Stimulated activated CD4-positive, alpha-beta T cell treated with anti-CD3 and anti-CD28 coated beads, Interleukin-1b, Interleukin-23, amount 100 ng/mL, for 24 hours (primary cell): Measurements from ENCODE around the gene MGLL.

Source experiments
- DNase-seq, 4 experiments: peaks; one replicate each; pipeline ENCODE4 v3.0.0-alpha.2; 2020; ENCODE audit warnings: low read depth in 4 of 4, low spot score in 1 of 4

The MGLL gene

DNA sequence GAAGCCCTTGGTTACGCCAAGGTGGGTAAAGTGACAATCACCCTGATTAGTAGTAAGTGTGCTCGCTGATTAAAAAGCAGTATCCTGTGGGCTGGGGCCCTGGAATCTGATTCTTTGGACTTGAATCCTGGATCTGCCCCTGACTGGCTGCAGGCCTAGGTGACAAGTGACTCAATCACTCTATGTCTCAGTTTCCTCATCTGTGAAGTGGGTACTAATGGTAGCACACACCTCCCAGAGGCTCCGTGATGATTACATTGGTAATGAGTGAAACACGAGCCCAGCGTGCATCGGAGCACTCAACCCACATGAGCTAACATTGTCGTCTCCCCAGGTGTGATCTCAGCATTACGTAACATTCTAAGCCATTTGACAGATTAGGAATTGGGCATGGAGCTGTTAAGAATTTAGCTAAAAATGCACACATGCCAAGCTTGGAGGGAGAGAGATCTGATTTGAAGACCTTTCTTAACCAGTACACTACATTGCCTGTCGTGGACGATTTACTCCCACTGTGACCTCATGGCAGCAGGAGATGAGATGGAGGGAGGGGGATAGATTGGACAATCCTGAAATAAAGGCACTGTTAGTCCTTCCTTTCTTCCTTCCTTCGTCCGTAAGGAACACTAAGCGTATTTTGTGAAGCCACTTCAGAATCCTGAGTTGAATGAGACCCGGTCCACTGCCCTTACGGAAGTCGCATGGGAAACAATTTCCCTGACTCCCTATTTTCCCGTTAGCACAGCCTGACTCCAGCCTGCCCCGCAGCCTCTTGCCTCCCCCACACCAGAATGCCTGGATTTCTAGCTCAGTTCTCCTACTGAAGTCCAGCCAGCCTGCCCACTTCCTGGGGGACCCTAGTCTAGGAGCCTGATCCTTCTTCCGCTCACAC is 32.1 kb downstream of the MGLL start:
- DNase-seq = no peak

DNA sequence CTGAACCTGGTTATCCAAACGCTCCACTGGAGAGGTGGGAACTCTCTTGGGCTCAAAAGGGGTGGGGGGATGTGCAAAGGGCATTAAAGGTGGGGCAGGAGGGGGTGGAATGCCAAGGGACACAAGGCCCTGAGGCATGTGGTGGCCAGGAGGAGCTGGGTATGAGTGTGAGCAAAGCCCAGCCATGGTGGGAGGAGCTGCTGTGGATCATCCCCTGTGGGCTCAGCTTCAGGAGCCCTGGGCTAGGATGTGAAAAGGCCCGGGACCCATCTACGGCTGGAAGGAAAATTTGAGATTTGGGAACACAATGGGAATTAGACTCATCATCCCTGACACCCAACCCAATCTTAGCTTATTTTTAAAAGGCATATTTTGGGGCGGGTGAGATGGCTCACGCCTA is 33.3 kb downstream of the MGLL start:
- no peak for DNase-seq

GRCh38 chr3:127788451-127788909 is 33.8 kb downstream of the MGLL start:
- no peak for DNase-seq

GRCh38 chr3:127787571-127788365 is 34.5 kb downstream of the MGLL start:
- DNase-seq = no peak

DNA sequence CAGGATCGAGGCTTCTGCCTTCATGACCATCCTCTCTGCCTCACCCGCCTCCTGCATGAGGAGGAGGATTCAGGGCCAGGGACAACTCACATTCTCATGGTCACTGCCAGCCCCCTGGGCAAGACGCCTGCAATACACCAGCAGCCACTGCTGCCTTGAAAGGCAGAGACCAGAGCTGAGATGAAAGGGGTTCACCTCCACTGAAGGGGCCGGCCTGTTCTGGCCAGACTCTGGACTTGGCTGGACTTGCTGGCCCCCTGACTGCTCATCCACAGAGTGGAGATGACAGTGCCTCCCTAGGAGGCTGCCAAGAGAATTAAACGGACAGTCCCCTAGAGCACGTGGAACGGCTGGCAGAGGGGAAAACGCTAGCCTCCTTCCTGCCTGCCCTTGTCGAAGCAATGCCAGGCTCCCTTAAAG is 35.2 kb downstream of the MGLL start:
- no peak for DNase-seq

- no peak for DNase-seq
Observed at GRCh38 chr3:127786353-127787070, 35.8 kb downstream of the MGLL start.

DNA sequence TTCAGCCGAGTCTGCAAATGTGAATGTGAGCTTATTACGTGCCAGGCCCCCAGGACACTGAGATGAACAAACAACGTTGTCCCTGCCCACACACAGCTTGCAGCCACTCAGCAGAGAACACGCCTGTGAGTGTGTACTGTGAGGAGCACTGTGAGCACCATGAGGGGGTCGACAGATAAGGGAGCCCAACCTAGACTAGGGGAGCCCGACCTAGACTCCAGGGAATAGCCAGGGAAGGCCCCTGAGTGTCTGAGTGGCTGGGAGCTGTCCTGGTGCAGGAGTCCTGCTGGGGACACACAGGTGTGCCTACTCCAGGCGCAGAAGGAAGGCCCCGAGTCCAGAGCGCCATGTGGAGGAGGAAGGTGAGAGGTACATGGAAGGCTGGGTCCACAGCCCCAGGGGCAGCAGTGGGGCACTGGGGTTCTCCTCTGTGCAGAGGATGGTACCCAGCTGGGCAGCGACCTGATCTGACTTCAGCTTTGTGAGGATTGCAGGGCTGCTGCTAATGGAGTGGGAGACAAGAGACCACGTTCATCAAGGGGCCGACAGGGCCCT is 36.5 kb downstream of the MGLL start:
- no peak for DNase-seq

DNA sequence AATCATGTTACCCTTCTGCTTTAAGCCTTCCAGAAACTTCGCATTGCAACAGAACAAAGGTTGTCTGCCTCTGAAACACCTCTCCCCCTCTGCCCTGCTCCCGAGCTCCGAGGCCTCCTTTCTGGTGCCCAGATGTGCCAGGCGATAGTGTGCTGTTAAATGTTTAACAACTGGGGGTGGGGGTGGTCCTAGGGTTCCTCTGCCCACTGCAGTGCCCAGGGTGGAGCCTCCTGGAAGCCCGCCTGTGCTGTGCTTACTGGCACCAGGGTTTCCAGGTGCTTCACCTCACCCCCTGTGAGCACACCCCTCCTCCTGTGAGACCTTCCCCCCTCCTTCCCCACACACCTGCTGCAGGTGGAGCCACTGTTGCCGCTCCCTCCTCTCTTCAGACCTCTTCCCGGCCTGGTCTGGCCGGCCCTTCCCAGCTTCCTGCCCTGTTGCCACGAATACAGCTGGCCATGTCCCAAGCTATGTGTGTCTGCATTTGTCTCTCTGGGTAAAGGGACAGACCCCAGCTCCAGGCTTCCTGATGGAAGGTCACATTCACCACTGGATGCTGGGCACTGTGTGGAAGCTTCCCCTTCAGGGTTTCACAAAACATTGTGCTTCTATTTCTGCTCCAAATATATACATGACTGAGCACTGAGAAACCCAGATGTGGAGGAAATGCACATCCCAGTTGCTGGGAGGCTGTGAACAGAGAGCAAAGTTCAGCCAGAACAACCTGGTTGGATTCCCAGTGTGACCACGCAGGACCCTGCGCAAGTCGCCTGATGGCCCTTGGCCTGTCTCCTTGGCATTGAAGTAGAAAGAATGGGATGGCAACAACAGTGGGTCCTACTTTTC is 37.2 kb downstream of the MGLL start:
- no peak for DNase-seq

DNA sequence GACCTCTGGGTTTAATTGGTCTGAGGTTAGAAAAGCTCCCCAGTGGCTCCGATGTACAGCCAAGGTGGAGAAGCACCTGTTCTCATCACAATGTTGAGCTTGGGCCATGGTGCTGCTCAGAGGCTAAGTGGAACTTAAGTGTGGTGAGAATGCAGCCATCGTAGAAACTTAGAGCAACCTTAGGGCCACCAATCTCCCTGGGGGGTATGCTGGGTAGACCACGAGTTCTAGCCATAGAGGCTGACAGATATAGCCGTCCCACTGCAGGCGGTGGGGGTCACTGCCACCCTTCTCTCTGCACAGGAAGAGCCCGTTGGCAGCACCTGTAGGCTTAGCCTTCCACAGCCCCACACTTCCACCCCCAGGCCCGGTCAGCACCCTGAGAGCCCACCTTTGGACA is 38.0 kb downstream of the MGLL start:
- no peak for DNase-seq

- DNase-seq = no peak
Observed at GRCh38 chr3:127783642-127784160, 38.6 kb downstream of the MGLL start.

DNA sequence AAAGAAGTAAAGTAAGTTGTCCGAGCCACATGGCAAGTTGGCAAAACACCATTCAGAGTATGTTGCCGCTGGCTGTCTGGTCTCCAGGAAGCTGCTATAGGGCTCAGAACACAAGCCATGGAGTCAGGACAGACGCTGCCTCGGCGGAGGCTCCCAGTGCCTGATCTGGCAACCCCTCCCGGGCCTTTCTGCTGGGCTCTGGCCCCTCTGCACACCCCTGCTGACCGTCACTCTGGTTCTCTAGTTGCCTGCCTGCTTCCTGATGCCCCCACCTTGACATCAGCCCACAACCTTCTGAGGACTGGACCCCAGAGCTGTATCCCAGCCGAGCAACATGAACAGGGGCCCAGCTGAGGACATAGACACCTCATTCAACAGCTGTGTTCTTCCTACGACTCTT is 39.1 kb downstream of the MGLL start:
- DNase-seq = no peak

DNA sequence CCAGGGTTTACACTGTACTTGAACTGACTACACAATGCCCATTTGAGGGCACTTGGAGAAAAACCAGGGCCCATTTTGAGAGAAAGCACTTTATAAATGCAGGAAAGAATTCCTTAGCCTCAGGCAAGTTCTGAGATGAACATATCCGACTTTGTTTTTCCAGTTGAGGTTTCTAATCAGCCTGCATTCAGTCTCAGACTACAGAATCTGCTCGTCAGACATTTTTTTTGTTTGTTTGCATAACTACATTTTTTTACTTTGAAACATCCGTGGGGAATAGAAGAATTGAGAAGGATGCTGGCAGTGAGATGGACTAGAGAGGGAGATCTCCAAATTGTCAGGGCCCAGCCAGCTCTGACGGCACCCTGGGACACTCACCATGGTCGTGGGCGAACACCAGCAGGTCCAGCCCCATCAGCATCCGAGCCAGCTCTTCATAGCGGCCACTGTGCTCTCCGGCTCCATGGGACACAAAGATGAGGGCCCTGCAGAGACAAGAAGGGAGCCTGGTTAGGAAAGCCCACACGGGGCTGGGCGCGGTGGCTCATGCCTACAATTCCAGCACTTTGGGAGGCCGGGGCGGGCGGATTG is 40.8 kb downstream of the MGLL start:
- no peak for DNase-seq

GRCh38 chr3:127780536-127781400 is 41.5 kb downstream of the MGLL start:
- DNase-seq = no peak

- no peak for DNase-seq
Observed at GRCh38 chr3:127779747-127780146, 42.6 kb downstream of the MGLL start.

DNA sequence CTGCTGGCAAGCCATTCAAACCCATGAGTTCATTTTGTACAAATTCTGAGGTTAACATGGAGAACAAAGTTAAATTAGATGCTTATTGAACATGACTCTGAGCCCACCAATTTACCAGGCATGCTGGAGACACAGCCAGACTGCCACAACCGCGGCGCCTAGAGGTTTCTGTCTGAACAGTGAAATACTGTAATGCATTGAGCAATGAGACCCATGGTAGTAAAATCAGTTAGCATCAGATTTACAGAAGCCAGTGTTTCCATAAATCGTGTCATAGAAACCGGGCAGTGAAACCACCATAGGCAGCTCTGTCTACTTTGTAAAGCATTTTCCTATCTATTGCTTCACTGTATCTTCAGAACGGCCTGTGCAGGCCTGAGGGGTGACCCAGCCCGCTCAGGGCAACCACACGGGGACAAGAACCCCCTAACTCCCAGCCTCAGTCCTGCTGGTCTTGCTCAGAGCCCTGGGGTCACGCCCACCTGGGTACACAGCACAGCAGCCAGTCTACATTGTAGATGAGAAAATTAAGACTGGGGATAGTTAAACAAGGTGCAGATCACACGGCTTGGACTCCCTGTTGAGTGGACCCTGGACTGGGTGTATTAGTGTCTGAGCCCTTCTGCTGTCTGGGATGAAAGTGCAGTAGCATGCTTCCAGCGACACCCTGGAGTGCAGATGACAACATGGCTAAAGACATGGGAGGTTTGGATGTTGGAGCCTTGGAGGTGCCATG is 44.2 kb downstream of the MGLL start:
- no peak for DNase-seq

DNA sequence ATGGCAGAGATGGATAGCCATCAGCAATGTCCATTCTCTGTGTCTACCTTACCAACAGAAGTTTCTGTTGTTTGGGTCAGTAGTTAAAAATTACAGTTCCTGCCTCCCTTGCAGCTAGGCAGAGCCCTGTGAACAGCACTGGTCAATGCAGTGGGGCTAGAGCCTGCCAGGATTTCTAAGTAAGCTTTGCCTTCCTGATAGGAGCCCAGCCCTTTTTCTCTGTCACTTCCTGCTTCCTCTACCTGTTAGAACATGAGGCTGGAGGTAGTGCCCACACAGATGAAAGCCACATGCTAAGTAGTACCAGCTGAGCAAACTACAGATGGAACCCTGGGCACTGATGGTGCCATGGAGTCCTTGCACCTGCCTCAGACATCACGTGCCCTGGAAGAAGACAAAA is 45.0 kb downstream of the MGLL start:
- DNase-seq = no peak

DNA sequence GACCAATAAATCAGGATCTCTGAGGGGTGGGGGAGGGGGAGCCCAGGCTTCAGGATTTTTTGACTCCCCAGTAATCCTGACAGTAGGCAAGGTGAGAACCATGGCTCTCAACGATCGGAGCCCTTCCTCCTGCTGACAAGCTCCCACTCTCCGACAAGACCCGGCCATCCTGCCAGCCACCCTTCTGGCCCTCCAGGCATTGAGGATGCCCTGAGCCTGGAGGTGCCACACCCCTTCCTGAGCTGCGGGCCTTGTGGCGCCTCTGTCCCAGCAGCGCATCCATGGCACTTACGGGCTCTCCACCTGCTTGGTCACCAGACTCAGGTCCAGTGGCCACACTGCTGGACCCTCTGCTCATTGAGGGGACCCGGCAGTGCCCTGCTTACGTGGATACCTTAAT is 46.0 kb downstream of the MGLL start:
- DNase-seq = no peak
